SJCRH30 (cell line): ENCODE measurements around the gene NLRC5. TPM values are rescaled to one million over a fixed set of nuclear protein-coding genes. Genes with fewer than 3 reads are reported as not detected.

Experiments
- DNase-seq, 2 experiments: peaks; one replicate each; pipeline ENCODE4 v3.0.0-alpha.2; 2015 to 2020
- H3K27ac ChIP-seq: fragments of 250-450 bp; sonication (Bioruptor Pico); 2 replicates; pipeline ENCODE4 v1.5.1; 2020; ENCODE audit warnings: mild to moderate bottlenecking, moderate library complexity
- H3K27me3 ChIP-seq: fragments of 250-450 bp; sonication (Bioruptor Pico); 2 replicates; pipeline ENCODE4 v1.5.1; 2020; ENCODE audit warnings: mild to moderate bottlenecking, moderate library complexity
- H3K36me3 ChIP-seq: fragments of 250-450 bp; sonication (Bioruptor Pico); 2 replicates; pipeline ENCODE4 v1.5.1; 2020; ENCODE audit warnings: mild to moderate bottlenecking, moderate library complexity
- H3K4me1 ChIP-seq: fragments of 250-450 bp; sonication (Bioruptor Pico); 2 replicates; pipeline ENCODE4 v1.5.1; 2020; ENCODE audit warnings: mild to moderate bottlenecking, moderate library complexity
- H3K4me3 ChIP-seq: fragments of 250-450 bp; sonication (Bioruptor Pico); 2 replicates; pipeline ENCODE4 v1.5.1; 2020; ENCODE audit warnings: mild to moderate bottlenecking, moderate library complexity
- H3K9me3 ChIP-seq: fragments of 250-450 bp; sonication (Bioruptor Pico); replicated peaks from 2 replicates; pipeline ENCODE4 v1.5.1; 2020; ENCODE audit warnings: mild to moderate bottlenecking, moderate library complexity
- total RNA-seq: library from RNA; depleted of rRNA; stranded (reverse); fragments of >200 nt; shearing (Covaris generic); gene quantifications from 2 replicates; pipeline ENCODE4 v1.2.3, GENCODE V29; 2014

Gene NLRC5
- total RNA-seq, 1 experiment from 2014 or later, result 2.9 TPM

- Histone ChIP-seq H3K36me3 (peaks cover 7% of the 10 kb centered on the region; the same call in 1 of the 2 replicates), H3K4me1 (peaks cover 13% of the 10 kb centered on the region), H3K4me3 (no peak overlapping the region), H3K27me3 (no peaks in the 10 kb centered on the region), H3K27ac (no peak overlapping the region), H3K9me3 (0 out of 2 replicates have a peak, but pooled peaks cover 2% of the 10 kb centered on the region)
- DNase-seq, result no peak
These were observed 38.9 kb upstream of the NLRC5 start for GRCh38 chr16:56950455-56950854.

GRCh38 chr16:56950881-56951771 lies 38.2 kb upstream of the NLRC5 start:
- Histone ChIP-seq H3K27ac (no peak overlapping the region), H3K36me3 (peaks cover 4% of the 10 kb centered on the region; the same call in 1 of the 2 replicates), H3K9me3 (peaks cover 5% of the 10 kb centered on the region; the same call in 1 of the 2 replicates), H3K4me3 (no peak overlapping the region), H3K27me3 (no peaks in the 10 kb centered on the region), H3K4me1 (peaks cover 9% of the 10 kb centered on the region)
- DNase-seq, result peak; percentile 76 to 88

GRCh38 chr16:56953006-56953405 lies 36.4 kb upstream of the NLRC5 start:
- H3K27me3 ChIP-seq, result no peaks in the 10 kb centered on the region; the same call in 1 of the 2 replicates
- DNase-seq, result no peak
- H3K9me3 ChIP-seq, result peaks cover 6% of the 10 kb centered on the region; the same call in 1 of the 2 replicates

GRCh38 chr16:56956076-56956475 lies 33.3 kb upstream of the NLRC5 start:
- no peaks in the 10 kb centered on the region; the same call in 1 of the 2 replicates for H3K27me3 ChIP-seq
- DNase-seq, result no peak
- no peaks in the 10 kb centered on the region for H3K36me3 ChIP-seq
- peaks cover 14% of the 10 kb centered on the region for H3K4me1 ChIP-seq
- no peak overlapping the region for H3K27ac ChIP-seq
- no peak overlapping the region for H3K4me3 ChIP-seq
- H3K9me3 ChIP-seq, result peaks cover 6% of the 10 kb centered on the region; the same call in 1 of the 2 replicates

More at GRCh38 chr16:56953006-56953405, 36.4 kb upstream of the NLRC5 start:
- Histone ChIP-seq H3K4me1 (peaks cover 9% of the 10 kb centered on the region), H3K36me3 (no peaks in the 10 kb centered on the region), H3K4me3 (no peak overlapping the region), H3K27ac (no peak overlapping the region)

- Histone ChIP-seq H3K27ac (no peak overlapping the region), H3K4me1 (peaks cover 17% of the 10 kb centered on the region), H3K9me3 (peaks cover 6% of the 10 kb centered on the region; the same call in 1 of the 2 replicates), H3K36me3 (no peaks in the 10 kb centered on the region), H3K4me3 (no peak overlapping the region), H3K27me3 (no peaks in the 10 kb centered on the region; the same call in 1 of the 2 replicates)
- no peak for DNase-seq
These were observed 32.6 kb upstream of the NLRC5 start for GRCh38 chr16:56956756-56957155.

- Histone ChIP-seq H3K4me3 (no peak overlapping the region), H3K27ac (no peak overlapping the region), H3K4me1 (peaks cover 21% of the 10 kb centered on the region), H3K27me3 (no peaks in the 10 kb centered on the region; the same call in 1 of the 2 replicates), H3K36me3 (no peaks in the 10 kb centered on the region), H3K9me3 (peaks cover 4% of the 10 kb centered on the region; the same call in 1 of the 2 replicates)
- DNase-seq, result peak; percentile 42 to 59
These were observed 28.6 kb upstream of the NLRC5 start for GRCh38 chr16:56960681-56961281.

GRCh38 chr16:56961386-56961785 lies 28.0 kb upstream of the NLRC5 start:
- Histone ChIP-seq H3K27me3 (no peaks in the 10 kb centered on the region; the same call in 1 of the 2 replicates), H3K27ac (no peak overlapping the region), H3K4me1 (peaks cover 24% of the 10 kb centered on the region), H3K9me3 (no peaks in the 10 kb centered on the region), H3K4me3 (no peak overlapping the region), H3K36me3 (no peaks in the 10 kb centered on the region)
- DNase-seq, result no peak

- Histone ChIP-seq H3K4me1 (peaks cover 24% of the 10 kb centered on the region), H3K36me3 (no peaks in the 10 kb centered on the region), H3K9me3 (no peaks in the 10 kb centered on the region), H3K27ac (no peak within 1 kb of the TSS), H3K27me3 (no peaks in the 10 kb centered on the region; the same call in 1 of the 2 replicates), H3K4me3 (no peak within 1 kb of the TSS)
- no peak for DNase-seq
These were observed 27.5 kb upstream of the NLRC5 start, which contains the start of gene CETP for GRCh38 chr16:56961851-56962281. CETP (plus strand) TSS chr16:56961950; CDS start chr16:56961980, 30 bp downstream.

GRCh38 chr16:56964243-56965148 lies 24.9 kb upstream of the NLRC5 start:
- Histone ChIP-seq H3K4me1 (peaks cover 24% of the 10 kb centered on the region), H3K27me3 (no peaks in the 10 kb centered on the region), H3K9me3 (no peaks in the 10 kb centered on the region), H3K4me3 (no peak overlapping the region), H3K36me3 (no peaks in the 10 kb centered on the region), H3K27ac (peak overlapping the region; percentile 60)
- DNase-seq, result peak; percentile 65 to 66

GRCh38 chr16:56965149-56966092 lies 23.9 kb upstream of the NLRC5 start:
- Histone ChIP-seq H3K27ac (peak overlapping the region; percentile 60), H3K4me1 (peaks cover 24% of the 10 kb centered on the region), H3K27me3 (no peaks in the 10 kb centered on the region), H3K36me3 (no peaks in the 10 kb centered on the region), H3K4me3 (no peak overlapping the region), H3K9me3 (no peaks in the 10 kb centered on the region)
- peak; percentile 34 to 70 for DNase-seq

- Histone ChIP-seq H3K9me3 (no peaks in the 10 kb centered on the region), H3K4me3 (no peak overlapping the region), H3K4me1 (peaks cover 19% of the 10 kb centered on the region), H3K27ac (peak overlapping the region; percentile 60), H3K27me3 (no peaks in the 10 kb centered on the region), H3K36me3 (no peaks in the 10 kb centered on the region)
- no peak for DNase-seq
These were observed 23.3 kb upstream of the NLRC5 start for GRCh38 chr16:56966093-56966475.

- DNase-seq, result no peak
- H3K4me1 ChIP-seq, result peaks cover 15% of the 10 kb centered on the region
These were observed 21.6 kb upstream of the NLRC5 start for GRCh38 chr16:56967733-56968132.

GRCh38 chr16:56969769-56970168 lies 19.6 kb upstream of the NLRC5 start:
- H3K36me3 ChIP-seq, result no peaks in the 10 kb centered on the region
- H3K27me3 ChIP-seq, result peaks cover 4% of the 10 kb centered on the region
- DNase-seq, result no peak
- no peaks in the 10 kb centered on the region for H3K9me3 ChIP-seq
- peaks cover 15% of the 10 kb centered on the region for H3K4me1 ChIP-seq
- no peak overlapping the region for H3K27ac ChIP-seq
- no peak overlapping the region for H3K4me3 ChIP-seq

More at GRCh38 chr16:56967733-56968132, 21.6 kb upstream of the NLRC5 start:
- no peaks in the 10 kb centered on the region for H3K9me3 ChIP-seq
- H3K4me3 ChIP-seq, result no peak overlapping the region
- no peaks in the 10 kb centered on the region for H3K27me3 ChIP-seq
- H3K27ac ChIP-seq, result no peak overlapping the region
- no peaks in the 10 kb centered on the region for H3K36me3 ChIP-seq
